Measurements from ENCODE around the gene GET4. TPM values are rescaled to one million over a fixed set of nuclear protein-coding genes. Genes with fewer than 3 reads are reported as not detected.

The GET4 gene
- total and polyA plus RNA-seq, 2 of the 4 experiments (the other 2 are of a cell fraction) = 11.3 to 30.9 TPM

DNA sequence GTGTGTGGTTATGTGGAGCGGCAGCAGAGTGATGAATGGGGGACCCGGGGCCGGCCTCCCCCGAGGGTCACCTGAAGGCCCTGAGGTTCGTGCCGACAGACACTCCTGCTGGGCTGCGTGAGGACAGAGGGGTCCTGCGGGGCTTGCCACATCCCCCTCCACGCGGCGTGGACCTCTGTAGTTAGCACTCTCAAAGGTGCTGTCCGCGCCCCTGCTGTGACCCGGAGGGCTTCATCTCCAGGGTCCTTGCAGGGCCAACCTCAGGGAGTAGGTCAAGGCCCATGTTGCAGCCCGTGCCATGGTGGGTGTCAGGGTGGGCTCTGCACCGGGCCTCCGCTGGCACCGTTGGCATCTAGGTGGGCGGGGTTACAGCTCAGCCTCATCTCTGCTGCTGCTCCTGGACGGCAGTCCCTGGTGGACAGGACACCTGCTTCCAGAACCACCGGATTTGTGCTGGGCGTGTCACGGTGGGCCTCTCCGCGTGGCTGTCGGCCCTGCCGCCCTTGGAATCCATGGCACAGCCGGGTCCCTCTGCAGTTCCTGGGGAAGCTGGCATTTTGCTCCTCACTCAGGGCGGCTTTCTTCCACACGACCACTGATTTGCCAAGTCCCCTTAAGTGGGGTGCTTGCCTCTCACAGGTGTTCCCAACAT lies 19.8 kb upstream of the GET4 start:
- WGBS, 2 experiments (ENCODE audit: extremely low coverage in 2 of 2, insufficient read length in 1 of 2) = 92% methylated on average over 16 of the region's 30 CpGs; no CpG with 5 or more reads in 1 of the 2 experiments
- POLR2A ChIA-PET (ENCODE audit: unreplicated experiment) = no interaction called here
- Histone ChIP-seq H4K91ac (ENCODE audit: insufficient read depth, low read depth, low read length) (no peak overlapping the region), H3K4me3 (ENCODE audit: insufficient read depth, low read depth, low read length) (no peak overlapping the region), H3K23ac (ENCODE audit: low read depth, low read length) (no peak overlapping the region), H3K4me1 (ENCODE audit: control insufficient read depth, insufficient read depth, low read length) (no peaks in the 10 kb centered on the region), H3K27me3 (ENCODE audit: control insufficient read depth, insufficient read depth, low read length) (no peaks in the 10 kb centered on the region), H3K36me3 (ENCODE audit: control insufficient read depth, insufficient read depth, low read length) (peaks cover 79% of the 10 kb centered on the region), H3K27ac (ENCODE audit: insufficient read depth, low read length) (no peak overlapping the region), H3K4ac (ENCODE audit: low read depth, low read length) (no peak overlapping the region), H2AK5ac (ENCODE audit: low read depth, low read length) (no peak overlapping the region), H2AFZ (replicated peaks; ENCODE audit: low read length, poor library complexity) (no peak overlapping the region), H2BK15ac (ENCODE audit: low read depth, low read length) (no peak overlapping the region), H3K56ac (ENCODE audit: extremely low read depth, insufficient read depth, low read length) (no peak overlapping the region), H3K18ac (ENCODE audit: low read depth, low read length) (no peak overlapping the region), H2BK5ac (ENCODE audit: low read depth, low read length, poor library complexity, severe bottlenecking) (no peak overlapping the region), H3K9ac (ENCODE audit: low read depth, low read length) (no peak overlapping the region), H3K9me3 (ENCODE audit: control insufficient read depth, insufficient read depth, low read length) (no peaks in the 10 kb centered on the region), H4K20me1 (ENCODE audit: insufficient read depth, low read length) (peaks cover 4% of the 10 kb centered on the region; the same call in 1 of the 2 replicates), H3K79me1 (ENCODE audit: low read depth in 1 of 2, low read length in 2 of 2) (peaks cover 5 to 18% of the 10 kb centered on the region in 2 experiments; a peak in 3 of 4 replicates), H2BK120ac (ENCODE audit: low read depth, low read length) (no peak overlapping the region), H4K8ac (ENCODE audit: low read depth in 2 of 2, low read length in 2 of 2) (no peak overlapping the region), H3K14ac (replicated peaks; ENCODE audit: low read depth, low read length) (no peak overlapping the region), H4K5ac (ENCODE audit: low read depth, low read length) (no peak overlapping the region), H2AK9ac (replicated peaks; ENCODE audit: low read depth, low read length, poor library complexity) (no peak overlapping the region), H3K9me1 (ENCODE audit: insufficient read depth, low read length) (no peaks in the 10 kb centered on the region), H3K4me2 (ENCODE audit: low read depth, low read length) (no peak overlapping the region), H2BK20ac (ENCODE audit: low read depth, low read length) (no peak overlapping the region)
- in situ Hi-C loops (cut with MboI; ENCODE audit: low sequenced_read_pairs) (no loop called here), intact Hi-C loops (cut with micrococcal nuclease) (no loop called here), dilution Hi-C loops (cut with HindIII; ENCODE audit: low sequenced_read_pairs, unreplicated experiment) (no loop called here)
- CTCF ChIA-PET = no interaction called here
- BruUV-seq (replicated peaks) = no TSS peak
- ATAC-seq (ENCODE audit: low read depth) (no peak), DNase-seq (no peak)
- TF ChIP-seq POLR2A (IDR thresholded peaks at IDR 0.05; ENCODE audit: low read depth, low read length) (no peak), FOS (IDR thresholded peaks at IDR 0.05; ENCODE audit: low read depth, low read length) (no peak), MXI1 (IDR thresholded peaks at IDR 0.05; ENCODE audit: borderline replicate concordance, low read depth, low read length) (no peak), BHLHE40 (IDR thresholded peaks at IDR 0.05; ENCODE audit: low read depth, low read length) (no peak), CHD1 (IDR thresholded peaks at IDR 0.05; ENCODE audit: low read depth, low read length) (no peak), MAFK (IDR thresholded peaks at IDR 0.05; ENCODE audit: low read depth, low read length) (no peak)

Data from IMR-90 (cell line).